Effector CD4-positive, alpha-beta T cell (primary cell): ENCODE measurements around the gene HIVEP3.

Source experiments
- DNase-seq: peaks from one replicate; pipeline ENCODE4 v3.0.0-alpha.2; 2020

Gene HIVEP3

GRCh38 chr1:41726899-41727748 is 191.6 kb downstream of the HIVEP3 start:
- no peak for DNase-seq

DNA sequence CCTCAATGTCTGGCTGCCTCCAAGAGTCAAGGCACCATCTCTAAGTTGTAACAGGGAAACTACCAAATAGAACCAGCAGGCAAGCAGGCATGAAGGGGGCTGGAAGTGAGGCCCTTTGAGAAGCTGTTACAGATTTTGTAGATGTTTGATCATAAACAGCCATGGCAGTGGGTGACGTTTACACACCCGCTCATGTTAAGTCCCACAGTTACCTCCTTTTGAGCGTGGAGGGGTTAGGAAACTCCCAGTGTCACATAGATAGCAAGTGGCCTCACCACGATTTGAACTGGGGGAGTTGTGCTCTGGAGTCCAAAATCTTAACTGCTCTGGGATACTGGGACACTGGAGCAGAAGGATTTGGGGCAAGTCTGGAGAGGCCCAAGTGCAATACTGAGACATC is 192.4 kb downstream of the HIVEP3 start:
- no peak for DNase-seq

DNA sequence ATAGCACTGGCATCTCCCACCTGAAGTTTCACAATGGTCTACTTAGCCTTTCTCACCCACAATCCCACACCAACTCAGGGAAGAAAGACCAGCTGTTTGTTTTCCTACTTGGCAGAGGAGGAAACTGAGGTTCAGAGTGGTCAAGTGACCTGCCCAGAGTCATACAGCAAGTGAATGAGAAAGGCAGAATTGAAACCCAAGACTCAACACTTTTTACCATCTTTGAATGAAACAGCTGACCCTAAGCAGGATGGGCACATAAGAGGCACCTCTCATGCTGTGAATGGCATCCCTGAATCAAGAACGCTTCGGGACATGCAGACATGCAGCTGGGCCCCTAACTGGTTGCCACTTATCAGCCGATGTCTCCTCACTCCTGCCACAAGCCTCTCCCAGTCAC is 193.8 kb downstream of the HIVEP3 start:
- DNase-seq = no peak

DNA sequence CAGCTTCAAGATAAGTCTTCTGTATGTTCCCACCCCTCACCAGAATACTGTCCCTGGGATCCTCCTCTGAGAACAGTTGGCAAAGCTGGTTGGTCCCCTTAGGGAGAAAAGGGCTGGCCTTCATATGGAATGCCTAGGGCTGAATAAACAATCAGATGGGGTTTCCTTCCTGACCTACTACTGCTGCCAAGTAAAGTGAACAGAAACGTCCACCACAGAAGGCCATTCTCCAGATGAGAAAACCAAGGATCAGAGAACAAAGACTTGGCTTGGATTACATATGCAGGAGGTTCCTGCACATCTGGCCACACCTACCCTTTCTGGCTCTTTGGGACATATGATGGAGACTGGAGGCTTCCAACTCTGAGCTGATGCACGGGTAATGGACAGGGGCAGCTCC is 194.5 kb downstream of the HIVEP3 start:
- DNase-seq = no peak

DNA sequence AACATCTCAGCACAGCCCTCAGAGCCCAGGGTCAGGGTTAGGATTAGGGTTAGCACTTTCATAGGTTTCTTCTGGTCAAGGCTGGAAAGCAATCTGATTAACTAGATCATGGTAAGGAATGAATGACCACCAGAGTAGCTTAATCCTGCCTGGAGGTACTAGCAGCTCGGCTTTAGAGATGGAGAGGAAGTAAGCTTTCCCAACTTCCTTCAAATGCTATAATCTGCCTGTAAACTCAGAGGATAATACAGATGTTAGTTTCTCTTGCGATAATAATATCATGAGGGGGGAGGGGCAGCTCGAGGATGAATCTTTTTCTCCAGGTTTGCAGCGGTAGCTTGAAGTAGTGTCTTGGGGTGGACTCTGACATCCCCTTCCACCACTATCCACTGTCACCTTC is 194.9 kb downstream of the HIVEP3 start:
- no peak for DNase-seq

DNA sequence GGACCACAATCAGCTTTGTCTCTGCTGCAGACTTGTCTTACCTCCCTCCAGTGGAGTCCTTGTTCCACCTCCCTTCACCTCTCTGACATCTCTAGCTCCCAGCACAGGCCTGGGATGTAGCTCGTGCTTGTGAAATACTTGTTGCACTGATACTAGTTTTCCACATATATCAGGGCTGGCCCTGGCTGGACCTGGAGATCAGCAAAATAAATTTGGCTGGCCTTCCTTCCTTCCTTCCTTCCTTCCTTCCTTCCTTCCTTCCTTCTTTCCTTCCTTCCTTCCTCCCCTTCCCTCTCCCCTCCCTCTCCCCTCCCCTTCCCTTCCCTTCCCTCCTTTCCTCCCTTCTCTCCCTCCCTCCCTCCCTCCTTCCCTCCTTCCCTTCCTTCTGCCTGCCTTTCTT is 196.5 kb downstream of the HIVEP3 start:
- DNase-seq = no peak

- no peak for DNase-seq
These were observed 197.8 kb downstream of the HIVEP3 start for GRCh38 chr1:41720861-41721410.

- no peak for DNase-seq
These were observed 199.1 kb downstream of the HIVEP3 start for GRCh38 chr1:41719590-41719989.

GRCh38 chr1:41719128-41719527 is 199.6 kb downstream of the HIVEP3 start:
- no peak for DNase-seq

DNA sequence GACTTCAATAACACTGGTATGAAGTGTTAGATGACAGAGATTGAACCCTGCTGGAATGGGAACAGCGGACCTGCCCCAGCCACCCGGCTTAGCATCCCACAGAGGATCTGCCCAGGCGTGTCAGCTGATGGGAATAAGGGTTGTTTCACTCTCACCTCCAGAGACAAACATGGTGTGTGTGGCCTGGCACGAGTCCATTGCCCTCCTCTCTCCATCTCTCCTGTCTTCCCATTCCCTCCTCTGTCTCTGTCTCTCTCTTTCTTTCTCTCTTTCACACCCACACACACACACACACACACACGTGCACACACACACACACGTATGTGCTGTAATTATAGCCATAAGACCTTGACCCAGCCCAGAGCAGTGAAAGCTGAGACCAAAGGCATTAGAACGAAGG is 200.2 kb downstream of the HIVEP3 start:
- no peak for DNase-seq

DNA sequence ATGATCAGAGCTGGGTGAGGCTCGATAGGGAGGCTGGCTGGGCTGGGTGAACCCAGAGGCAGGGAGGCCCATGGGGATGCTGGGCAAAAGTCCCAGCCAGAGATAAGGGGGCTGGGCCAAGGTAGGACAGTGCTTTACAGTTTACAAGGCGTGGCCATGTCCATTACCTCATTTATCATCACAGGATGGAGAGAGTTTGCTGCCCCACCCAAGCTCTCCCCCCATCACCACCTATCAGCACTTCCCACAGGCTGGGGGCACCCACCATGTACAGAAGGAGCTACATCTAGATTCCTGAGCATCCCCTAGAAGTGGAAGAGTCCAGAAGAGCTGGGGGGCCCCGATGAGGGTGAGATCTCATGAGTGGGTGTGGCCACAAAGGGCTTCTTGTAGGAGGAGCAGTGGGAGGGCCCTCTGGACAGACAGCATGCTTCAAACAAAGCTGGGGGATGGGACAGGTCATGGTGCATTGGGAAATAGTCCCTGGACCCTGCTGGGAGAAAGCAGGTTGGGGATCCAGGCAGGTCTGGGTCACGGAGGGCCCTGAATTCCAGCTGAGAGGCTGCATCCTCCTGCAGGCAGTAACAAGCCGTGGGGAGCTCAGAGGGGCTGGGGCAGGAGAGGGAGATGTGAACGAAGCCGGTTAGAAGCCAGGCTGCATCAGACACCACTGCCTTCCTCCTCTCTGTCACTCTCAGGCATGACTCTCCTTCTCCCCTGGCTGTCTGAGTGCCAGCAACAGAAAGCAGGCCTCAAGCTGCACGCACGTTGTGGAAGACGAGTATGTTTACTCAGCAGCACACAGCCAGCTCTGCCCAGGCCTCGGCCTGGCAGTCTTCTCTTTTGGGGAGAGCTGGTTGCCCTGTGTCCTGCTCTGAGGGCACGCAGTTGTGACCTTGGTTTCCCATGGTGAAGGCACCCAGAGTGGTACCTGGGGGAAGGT is 202.3 kb downstream of the HIVEP3 start:
- DNase-seq = no peak

GRCh38 chr1:41715441-41716095 is 203.2 kb downstream of the HIVEP3 start:
- no peak for DNase-seq

DNA sequence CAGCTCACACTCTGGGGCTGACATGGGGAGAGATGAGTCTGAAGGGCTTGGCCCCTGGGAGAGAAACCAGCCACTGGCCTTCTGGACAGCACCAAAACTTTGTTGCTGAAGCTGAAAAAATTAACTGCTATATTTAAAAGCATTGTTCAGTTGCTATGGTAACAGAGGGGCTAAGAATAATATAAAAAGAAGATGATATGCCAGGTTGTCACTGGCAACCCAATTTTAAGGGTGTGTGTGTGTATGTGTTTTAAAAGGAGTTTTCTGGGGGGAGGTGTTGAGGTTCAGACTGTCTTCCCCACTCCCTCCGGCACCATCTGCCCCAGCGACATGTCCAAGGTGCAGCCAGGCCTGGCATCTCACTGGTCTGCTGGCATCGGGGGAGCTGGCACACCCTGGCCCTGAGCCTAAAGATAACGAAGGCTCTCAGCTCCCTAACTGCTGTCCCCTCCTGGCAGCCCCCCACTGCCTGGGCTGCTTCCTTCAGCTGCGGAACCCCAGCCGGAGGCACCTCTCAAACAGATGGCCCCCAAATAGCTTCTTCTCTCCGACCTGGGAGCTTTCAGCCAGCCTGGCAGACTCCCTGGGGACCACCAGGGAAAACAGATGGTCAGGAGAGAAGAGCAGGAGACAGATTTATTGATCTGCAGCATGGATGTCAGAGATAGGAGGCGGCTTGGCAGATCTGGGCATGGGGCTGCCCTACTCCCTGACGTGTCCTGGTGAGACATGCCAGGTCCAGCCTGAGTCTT is 203.9 kb downstream of the HIVEP3 start:
- DNase-seq = no peak

DNA sequence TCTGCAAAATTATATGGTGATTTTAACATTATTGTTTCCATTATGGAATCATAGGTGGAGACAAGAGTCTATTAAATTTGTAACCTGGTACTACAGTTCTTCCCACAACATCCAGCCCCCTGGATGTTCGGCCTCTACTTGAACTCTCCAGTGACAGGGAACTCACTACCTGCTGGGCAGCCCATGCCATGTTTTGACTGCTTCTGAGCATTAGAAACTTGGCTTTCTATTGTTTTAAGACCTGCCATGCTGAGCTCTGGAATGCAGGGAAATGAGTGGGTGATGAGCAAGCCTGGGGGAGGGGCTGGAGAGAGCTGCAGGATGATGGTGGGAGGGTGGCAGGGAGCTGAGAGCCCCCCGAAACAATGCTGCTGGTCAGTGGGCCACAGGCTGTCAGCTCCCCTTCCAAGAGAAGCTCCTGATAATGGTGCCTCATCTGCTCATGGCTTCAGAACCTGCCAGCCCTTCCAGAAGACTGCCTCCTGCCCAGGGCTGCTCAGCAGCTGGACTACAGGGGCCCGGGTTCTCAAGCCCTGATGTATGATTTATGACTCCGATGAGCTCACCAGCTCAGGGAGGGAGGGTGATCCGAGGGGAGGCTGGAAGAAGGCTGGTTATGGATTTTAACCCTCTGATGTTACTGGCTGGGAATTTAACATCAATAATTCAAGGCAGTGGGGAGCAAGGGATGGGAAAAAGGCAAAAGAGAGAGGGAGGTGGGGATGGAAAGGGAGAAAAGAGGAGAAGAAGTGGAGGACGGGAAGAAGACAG is 205.0 kb downstream of the HIVEP3 start:
- DNase-seq = no peak

DNA sequence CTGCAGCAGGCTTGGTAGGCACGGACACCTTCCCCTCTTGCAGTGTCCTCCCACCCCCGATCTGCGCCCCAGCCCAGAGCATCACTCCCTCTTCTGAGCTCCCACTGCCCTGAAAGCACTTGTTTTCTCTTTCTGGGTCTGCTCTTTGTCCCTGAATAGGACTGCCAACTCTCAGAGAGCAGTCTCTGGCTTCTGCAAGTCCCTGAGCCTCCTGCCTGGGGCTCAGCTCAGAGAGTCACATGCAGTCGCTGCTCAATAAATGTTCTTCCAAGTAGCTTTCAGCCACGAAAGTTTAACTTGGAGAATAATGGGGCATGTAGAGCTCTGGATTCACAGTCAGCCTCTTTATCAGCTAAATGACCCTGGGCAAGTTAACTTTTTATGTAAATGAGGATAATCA is 205.6 kb downstream of the HIVEP3 start:
- DNase-seq = no peak

DNA sequence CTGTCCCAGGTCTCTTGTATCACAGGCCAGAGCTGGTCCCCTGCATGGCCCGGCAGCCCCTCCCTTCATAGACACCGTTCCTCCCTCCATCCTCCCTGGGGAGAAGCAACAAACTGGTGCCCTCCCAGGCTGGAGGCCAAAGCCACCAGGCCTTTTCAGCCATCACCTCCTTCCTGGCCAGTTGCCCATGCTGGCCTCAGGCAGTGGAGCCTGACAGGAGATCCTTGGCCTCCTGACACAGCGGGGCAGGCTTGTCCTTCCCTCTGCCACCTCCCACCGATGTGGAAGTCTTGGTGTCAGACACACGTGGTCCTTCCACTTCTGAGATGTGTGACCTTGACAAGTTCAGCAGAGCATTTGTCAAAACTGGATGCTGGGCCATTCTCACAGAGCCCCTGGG is 206.0 kb downstream of the HIVEP3 start:
- no peak for DNase-seq

DNA sequence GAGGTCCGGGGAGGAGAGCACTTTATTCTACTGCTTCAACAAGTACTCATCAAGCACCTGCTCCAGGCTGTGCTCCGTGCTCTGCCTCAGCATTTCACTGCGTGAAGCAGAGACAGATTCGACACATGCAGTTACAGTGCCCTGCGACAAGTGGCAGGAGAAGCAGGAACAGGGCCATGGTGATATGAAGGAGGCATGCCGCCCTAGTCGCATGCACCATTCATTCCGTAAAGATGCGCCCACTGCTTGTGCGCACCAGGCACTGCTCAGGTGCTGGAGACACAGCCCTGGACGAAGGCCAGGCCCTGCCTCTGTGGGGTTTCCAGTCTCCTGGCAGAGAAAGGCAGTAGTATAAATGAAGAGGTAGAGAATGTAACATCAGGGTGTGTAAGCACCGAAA is 206.6 kb downstream of the HIVEP3 start:
- no peak for DNase-seq

- no peak for DNase-seq
These were observed 207.1 kb downstream of the HIVEP3 start for GRCh38 chr1:41711581-41711980.

DNA sequence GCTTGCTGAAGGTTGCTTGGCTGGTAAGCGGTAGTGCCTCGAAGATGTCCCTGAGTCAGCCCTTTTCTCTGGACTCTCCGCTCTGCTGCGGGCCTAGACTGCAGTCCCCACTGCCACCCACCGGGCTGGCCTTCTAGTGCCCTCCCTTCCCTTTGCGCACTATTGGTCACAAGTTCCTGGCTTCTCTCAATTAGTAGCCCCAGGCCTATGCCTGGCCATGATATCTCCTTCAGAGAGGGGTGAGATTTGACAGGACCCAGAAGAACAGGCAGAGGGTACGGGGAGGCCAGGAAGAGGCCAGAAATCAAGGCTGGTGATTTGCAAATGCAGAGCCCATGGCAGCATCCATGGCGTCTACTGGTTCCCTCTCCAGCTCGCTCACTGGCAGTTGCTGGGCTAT is 207.7 kb downstream of the HIVEP3 start:
- DNase-seq = no peak

GRCh38 chr1:41709873-41710272 is 208.8 kb downstream of the HIVEP3 start:
- no peak for DNase-seq

- no peak for DNase-seq
These were observed 209.4 kb downstream of the HIVEP3 start for GRCh38 chr1:41709331-41709730.
